Activated naive CD8-positive, alpha-beta T cell treated with anti-CD3 and anti-CD28 coated beads, Interleukin-2, amount 10 ng/mL, durations not matched to agents 7 days and 5 days (primary cell): ENCODE results near the gene ZFP14. TPM values are rescaled to one million over a fixed set of nuclear protein-coding genes. Genes with fewer than 3 reads are reported as not detected.
"Not testable (repeated sequence)": the region's sequence is repeated elsewhere in the genome, so short reads cannot be mapped to it uniquely, and the experiment has no call there.

ENCODE experiments used
- ATAC-seq: fragments of 150-1000 bp; cut with Tn5 transposase; one replicate; pipeline ENCODE4 v1.10.0; 2021; ENCODE audit warnings: low read depth, moderate library complexity
- POLR2A ChIA-PET: fragments of 350-600 bp; sonication (Branson Sonifier 250); formaldehyde crosslinking; loops from one replicate; lab custom pipeline; 2021; ENCODE audit warnings: antibody characterized with exemption; lab: Charles Lee
- DNase-seq: peaks from one replicate; pipeline ENCODE4 v3.0.0; 2021
- H3K27ac Mint-ChIP-seq: one replicate; pipeline ENCODE4 v1.8.0; 2022; ENCODE audit warnings: mild to moderate bottlenecking, mixed read lengths
- H3K27me3 Mint-ChIP-seq: one replicate; pipeline ENCODE4 v1.8.0; 2022; ENCODE audit warnings: mild to moderate bottlenecking, moderate library complexity, mixed read lengths
- H3K36me3 Mint-ChIP-seq: one replicate; pipeline ENCODE4 v1.8.0; 2021; ENCODE audit warnings: mild to moderate bottlenecking, mixed read lengths
- H3K4me1 Mint-ChIP-seq: one replicate; pipeline ENCODE4 v1.8.0; 2021; ENCODE audit warnings: mixed read lengths
- H3K4me3 Mint-ChIP-seq: one replicate; pipeline ENCODE4 v1.8.0; 2022; ENCODE audit warnings: mild to moderate bottlenecking, moderate library complexity, mixed read lengths
- H3K9me3 Mint-ChIP-seq: one replicate; pipeline ENCODE4 v1.8.0; 2021; ENCODE audit warnings: mixed read lengths
- total RNA-seq, 2 experiments: library from RNA; stranded (reverse); gene quantifications; one replicate each; pipeline ENCODE4 v1.2.3, GENCODE V29; 2021

ZFP14 gene
- total RNA-seq, 2 experiments from 2014 or later, result 9.3 to 9.7 TPM

GRCh38 chr19:36392916-36393673 is 14.1 kb upstream of the ZFP14 start:
- Mint-ChIP-seq H3K27ac (no peak overlapping the region), H3K36me3 (peaks cover 60% of the 10 kb centered on the region), H3K4me3 (no peak overlapping the region), H3K27me3 (no peaks in the 10 kb centered on the region), H3K4me1 (no peaks in the 10 kb centered on the region), H3K9me3 (peaks cover 44% of the 10 kb centered on the region)
- ATAC-seq, result no peak
- POLR2A ChIA-PET, result no interaction called here
- DNase-seq, result no peak

- ATAC-seq, result no peak
- Mint-ChIP-seq H3K27me3 (no peaks in the 10 kb centered on the region), H3K9me3 (peaks cover 19% of the 10 kb centered on the region), H3K4me3 (peak overlapping the region; percentile 91), H3K27ac (peak overlapping the region; percentile 21), H3K36me3 (peaks cover 7% of the 10 kb centered on the region), H3K4me1 (peaks cover 10% of the 10 kb centered on the region)
- POLR2A ChIA-PET, result interaction anchor here (0.7 to 1.6 kb wide), 6 partner anchors 23 to 470 kb away, joined by 3 to 6 read pairs (median 4); partner anchors contain the start of genes ZNF260, ZNF382 and ZNF529
- no peak for DNase-seq
Observed at GRCh38 chr19:36379510-36379819, 464 bp upstream of the ZFP14 start.

GRCh38 chr19:36377541-36378178 is 1.3 kb downstream of the ZFP14 start:
- Mint-ChIP-seq H3K9me3 (peaks cover 19% of the 10 kb centered on the region), H3K4me1 (peaks cover 10% of the 10 kb centered on the region), H3K27ac (peak overlapping the region; percentile 8), H3K36me3 (peaks cover 11% of the 10 kb centered on the region), H3K4me3 (peak overlapping the region; percentile 91), H3K27me3 (no peaks in the 10 kb centered on the region)
- no peak for ATAC-seq
- POLR2A ChIA-PET, result interaction anchor here (0.6 kb wide), 1 partner anchor 117 kb away, joined by 3 read pairs; no protein-coding TSS in a partner anchor
- no peak for DNase-seq

- ATAC-seq (no peak), DNase-seq (no peak)
- POLR2A ChIA-PET, result no interaction called here
- no peak overlapping the region for H3K27ac Mint-ChIP-seq
- H3K36me3 Mint-ChIP-seq, result peaks cover 26% of the 10 kb centered on the region
- H3K4me3 Mint-ChIP-seq, result no peak overlapping the region
- H3K27me3 Mint-ChIP-seq, result no peaks in the 10 kb centered on the region
- peaks cover 10% of the 10 kb centered on the region for H3K4me1 Mint-ChIP-seq
- peaks cover 21% of the 10 kb centered on the region for H3K9me3 Mint-ChIP-seq
Observed at GRCh38 chr19:36373638-36374156, 5.3 kb downstream of the ZFP14 start.

GRCh38 chr19:36371886-36372285 is 7.1 kb downstream of the ZFP14 start:
- DNase-seq (no peak), ATAC-seq (no peak)
- Mint-ChIP-seq H3K36me3 (peaks cover 41% of the 10 kb centered on the region), H3K4me1 (no peaks in the 10 kb centered on the region), H3K4me3 (no peak overlapping the region), H3K27ac (no peak overlapping the region), H3K9me3 (peaks cover 24% of the 10 kb centered on the region), H3K27me3 (no peaks in the 10 kb centered on the region)
- POLR2A ChIA-PET, result no interaction called here

GRCh38 chr19:36363845-36364244 is 15.2 kb downstream of the ZFP14 start:
- DNase-seq (no peak), ATAC-seq (no peak)
- POLR2A ChIA-PET, result no interaction called here
- no peak overlapping the region for H3K27ac Mint-ChIP-seq
- H3K4me1 Mint-ChIP-seq, result no peaks in the 10 kb centered on the region
- H3K36me3 Mint-ChIP-seq, result peaks cover 84% of the 10 kb centered on the region
- no peak overlapping the region for H3K4me3 Mint-ChIP-seq
- no peaks in the 10 kb centered on the region for H3K27me3 Mint-ChIP-seq
- H3K9me3 Mint-ChIP-seq, result peaks cover 21% of the 10 kb centered on the region

- H3K27me3 Mint-ChIP-seq, result no peaks in the 10 kb centered on the region
- DNase-seq, result no peak
- POLR2A ChIA-PET, result no interaction called here
- ATAC-seq, result no peak
- H3K36me3 Mint-ChIP-seq, result peaks cover 58% of the 10 kb centered on the region
- no peak overlapping the region for H3K27ac Mint-ChIP-seq
- H3K4me3 Mint-ChIP-seq, result no peak overlapping the region
- peaks cover 42% of the 10 kb centered on the region for H3K9me3 Mint-ChIP-seq
- H3K4me1 Mint-ChIP-seq, result no peaks in the 10 kb centered on the region
Observed at GRCh38 chr19:36340786-36341372, 38.1 kb downstream of the ZFP14 start.

- H3K27ac Mint-ChIP-seq, result peak overlapping the region; percentile 34
- ATAC-seq, result peak; percentile 95
- peaks cover 33% of the 10 kb centered on the region for H3K9me3 Mint-ChIP-seq
- DNase-seq, result peak; percentile 73
- no peaks in the 10 kb centered on the region for H3K27me3 Mint-ChIP-seq
- H3K4me3 Mint-ChIP-seq, result peak overlapping the region; percentile 75
- POLR2A ChIA-PET, result no interaction called here
- H3K36me3 Mint-ChIP-seq, result peaks cover 48% of the 10 kb centered on the region
- H3K4me1 Mint-ChIP-seq, result peaks cover 5% of the 10 kb centered on the region
Observed at GRCh38 chr19:36331353-36332228, 47.4 kb downstream of the ZFP14 start.

GRCh38 chr19:36330216-36330615 is 48.8 kb downstream of the ZFP14 start:
- ATAC-seq (no peak), DNase-seq (no peak)
- POLR2A ChIA-PET, result no interaction called here
- H3K4me1 Mint-ChIP-seq, result peaks cover 5% of the 10 kb centered on the region
- peaks cover 50% of the 10 kb centered on the region for H3K36me3 Mint-ChIP-seq
- no peak overlapping the region for H3K27ac Mint-ChIP-seq
- H3K27me3 Mint-ChIP-seq, result no peaks in the 10 kb centered on the region
- H3K9me3 Mint-ChIP-seq, result peaks cover 34% of the 10 kb centered on the region
- H3K4me3 Mint-ChIP-seq, result peak overlapping the region; percentile 75

GRCh38 chr19:36329534-36329933 is 49.5 kb downstream of the ZFP14 start:
- H3K27ac Mint-ChIP-seq, POLR2A ChIA-PET, H3K4me1 Mint-ChIP-seq, H3K27me3 Mint-ChIP-seq, ATAC-seq, DNase-seq: not testable (repeated sequence)
- H3K4me3 Mint-ChIP-seq, result peak overlapping the region; percentile 29
- peaks cover 52% of the 10 kb centered on the region for H3K36me3 Mint-ChIP-seq
- peaks cover 38% of the 10 kb centered on the region for H3K9me3 Mint-ChIP-seq

GRCh38 chr19:36326649-36327048 is 52.4 kb downstream of the ZFP14 start:
- H3K4me1 Mint-ChIP-seq, POLR2A ChIA-PET, H3K4me3 Mint-ChIP-seq, H3K27me3 Mint-ChIP-seq, ATAC-seq, DNase-seq, H3K27ac Mint-ChIP-seq: not testable (repeated sequence)
- H3K36me3 Mint-ChIP-seq, result peaks cover 41% of the 10 kb centered on the region
- H3K9me3 Mint-ChIP-seq, result peaks cover 34% of the 10 kb centered on the region

GRCh38 chr19:36315164-36315563 is 63.8 kb downstream of the ZFP14 start:
- H3K4me3 Mint-ChIP-seq, H3K9me3 Mint-ChIP-seq, H3K27me3 Mint-ChIP-seq, H3K27ac Mint-ChIP-seq, H3K36me3 Mint-ChIP-seq, DNase-seq, POLR2A ChIA-PET, H3K4me1 Mint-ChIP-seq, ATAC-seq: not testable (repeated sequence)

GRCh38 chr19:36314053-36314452 is 64.9 kb downstream of the ZFP14 start:
- ATAC-seq, H3K27me3 Mint-ChIP-seq, H3K27ac Mint-ChIP-seq, DNase-seq, H3K4me1 Mint-ChIP-seq, POLR2A ChIA-PET, H3K36me3 Mint-ChIP-seq, H3K4me3 Mint-ChIP-seq, H3K9me3 Mint-ChIP-seq: not testable (repeated sequence)
